Measurements from ENCODE around the gene ZNF585A. TPM values are rescaled to one million over a fixed set of nuclear protein-coding genes. Genes with fewer than 3 reads are reported as not detected.

The ZNF585A gene
- total RNA-seq = 8.9 and 9.2 TPM in 2 replicates

DNA sequence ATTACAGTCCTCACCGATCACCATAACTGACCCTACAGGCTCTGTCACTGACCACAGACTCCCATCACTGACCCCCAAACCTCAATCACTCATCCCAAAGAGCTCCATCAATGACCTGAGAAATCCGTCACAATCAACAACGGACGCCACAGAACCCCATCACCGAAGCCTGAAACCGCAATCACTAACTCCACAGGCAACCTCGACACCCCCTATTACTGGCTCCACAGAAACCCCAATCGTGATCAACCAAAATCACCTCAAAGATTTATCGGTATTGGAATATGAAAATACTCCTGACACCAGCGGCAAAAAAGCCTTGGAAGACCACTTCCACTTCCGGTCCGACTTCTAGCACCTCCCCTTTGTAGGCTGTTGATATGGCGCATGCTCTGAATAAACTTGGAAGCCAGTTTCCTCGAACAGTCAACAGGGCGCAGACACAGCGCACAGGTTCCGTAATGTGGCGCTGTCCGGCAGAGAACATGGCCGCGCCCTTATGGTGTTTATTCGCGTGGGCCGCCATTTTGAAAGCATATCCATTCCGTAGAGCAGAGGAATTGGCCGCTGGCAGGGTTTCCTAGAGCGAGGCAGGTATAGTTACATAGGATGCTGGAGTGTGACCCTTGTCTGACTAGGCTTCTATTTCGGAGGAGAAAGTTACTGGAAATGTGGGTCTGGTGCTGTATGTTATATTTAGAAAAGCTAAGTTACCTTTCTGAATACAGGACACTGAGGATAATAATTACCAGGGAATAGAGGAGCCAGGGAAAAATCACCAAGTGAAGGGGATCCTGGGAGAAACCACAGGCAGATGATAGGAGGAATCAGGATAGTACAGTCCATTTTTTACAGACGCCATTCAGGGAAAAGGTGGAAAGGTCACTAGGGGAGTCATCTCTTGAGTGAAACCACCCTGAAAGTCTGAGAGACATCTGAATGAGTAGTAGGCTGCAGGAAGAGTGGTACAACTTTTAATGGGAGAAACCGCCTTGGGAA is at the start of gene ZNF585A:
ZNF585A (minus strand) TSS at position 328 of the 999 bp plus-strand sequence. CDS start 2,785 bp downstream, outside the sequence.

GRCh38 chr19:37217775-37218591 is 45.5 kb upstream of the ZNF585A start, which contains the start of gene ZNF383:
TSS of gene ZNF383 (plus strand) at chr19:37218214. CDS start at chr19:37230454, 12,240 bp downstream.

Other genes starting within 250 kb of the ZNF585A start
- 8.1 and 10.1 TPM in 2 replicates for gene ZNF420, start 94.3 kb downstream of the ZNF585A start, total RNA-seq
- 25.9 and 26.0 TPM in 2 replicates for gene ZNF585B, start 37.8 kb upstream of the ZNF585A start, total RNA-seq
- gene ZNF383, start 45.5 kb upstream of the ZNF585A start, total RNA-seq = 8.1 and 8.2 TPM in 2 replicates
- 4.2 and 4.9 TPM in 2 replicates for gene ZNF527, start 198.4 kb upstream of the ZNF585A start, total RNA-seq